Spinal cord (tissue), 10 donors: ENCODE measurements around the gene RTL9. TPM values are rescaled to one million over a fixed set of nuclear protein-coding genes. Genes with fewer than 3 reads are reported as not detected.
A peak's percentile ranks its signal among the peaks of the same experiment; 100 is the strongest.
"Not testable (repeated sequence)": the region's sequence is repeated elsewhere in the genome, so short reads cannot be mapped to it uniquely, and the experiment has no call there.

Experiments used
- DNase-seq, 6 donors: peaks; one replicate each; pipeline versions ENCODE4 v3.0.0 to v3.0.0-alpha.2; 2013 to 2015; ENCODE audit warnings: low spot score in 6 of 6, low read depth in 4 of 6
- H3K27ac ChIP-seq: one replicate; pipeline ENCODE4 v1.5.1; 2013; ENCODE audit warnings: low read depth, low read length, control low read depth
- H3K27me3 ChIP-seq: one replicate; pipeline ENCODE4 v1.6.1; 2013; ENCODE audit warnings: low read length; ENCODE audit not compliant: control insufficient read depth, insufficient read depth
- H3K36me3 ChIP-seq: one replicate; pipeline ENCODE4 v1.6.1; 2013; ENCODE audit warnings: low read length; ENCODE audit not compliant: control insufficient read depth, insufficient read depth
- H3K4me1 ChIP-seq: one replicate; pipeline ENCODE4 v1.6.1; 2013; ENCODE audit warnings: low read length; ENCODE audit not compliant: control insufficient read depth, insufficient read depth
- H3K4me3 ChIP-seq: one replicate; pipeline ENCODE4 v1.5.1; 2013; ENCODE audit warnings: low read depth, low read length, control low read depth
- H3K9me3 ChIP-seq: one replicate; pipeline ENCODE4 v1.6.1; 2013; ENCODE audit warnings: low read length; ENCODE audit not compliant: control insufficient read depth, insufficient read depth
- WGBS: methylation state at CpG from one replicate; pipeline ENCODE4 v1.1.5; 2013; ENCODE audit warnings: missing lambda C conversion rate; ENCODE audit not compliant: insufficient coverage; 5-methylcytosine and 5-hydroxymethylcytosine counted together
- polyA plus RNA-seq, 2 donors: library from polyadenylated mRNA; unstranded; fragments of 120-200 nt; gene quantifications; one replicate each; pipeline ENCODE4 v1.2.1, GENCODE V29; 2013; ENCODE audit not compliant: insufficient read length in 2 of 2
- total RNA-seq, 2 donors: library from RNA; depleted of rRNA in 1 of 2; stranded (reverse); fragments of 120-200 nt in 1 of 2; fragments of >200 nt in 1 of 2; gene quantifications; one replicate each; pipeline versions ENCODE4 v1.2.3 to v1.2.4, GENCODE V29; 2013 to 2014
- donor health status: healthy.

Gene RTL9
- total and polyA plus RNA-seq, 4 donors, result 0.99 to 2.5 (median 1.8) TPM

GRCh38 chrX:110318664-110318968, 40.0 kb upstream of the RTL9 start:
- Histone ChIP-seq H3K4me3 (peak overlapping the region; percentile 80), H3K36me3 (no peaks in the 10 kb centered on the region), H3K4me1 (no peaks in the 10 kb centered on the region), H3K27me3 (peaks cover 17% of the 10 kb centered on the region), H3K27ac (no peak overlapping the region), H3K9me3 (no peaks in the 10 kb centered on the region)
- 29% methylated on average over 1 of the region's 4 CpGs for WGBS
- peak in 1 of 6 donors; percentile 44 for DNase-seq

- Histone ChIP-seq H3K27me3 (peaks cover 16% of the 10 kb centered on the region), H3K4me1 (no peaks in the 10 kb centered on the region), H3K9me3 (no peaks in the 10 kb centered on the region), H3K4me3 (no peak overlapping the region), H3K27ac (no peak overlapping the region), H3K36me3 (no peaks in the 10 kb centered on the region)
- WGBS, result 17% methylated on average over 1 of the region's 3 CpGs
- no peak for DNase-seq
Observed at GRCh38 chrX:110320381-110320987, 38.2 kb upstream of the RTL9 start.

GRCh38 chrX:110321081-110321480, 37.6 kb upstream of the RTL9 start:
- no peaks in the 10 kb centered on the region for H3K4me1 ChIP-seq
- no peak for DNase-seq
- no peaks in the 10 kb centered on the region for H3K9me3 ChIP-seq
- H3K4me3 ChIP-seq, result no peak overlapping the region
- no peak overlapping the region for H3K27ac ChIP-seq
- H3K27me3 ChIP-seq, result peaks cover 16% of the 10 kb centered on the region
- no peaks in the 10 kb centered on the region for H3K36me3 ChIP-seq

GRCh38 chrX:110321670-110322069, 37.0 kb upstream of the RTL9 start:
- Histone ChIP-seq H3K4me3 (no peak overlapping the region), H3K9me3 (no peaks in the 10 kb centered on the region), H3K36me3 (no peaks in the 10 kb centered on the region), H3K27ac (no peak overlapping the region), H3K4me1 (no peaks in the 10 kb centered on the region), H3K27me3 (peaks cover 15% of the 10 kb centered on the region)
- WGBS, result no CpG with 5 or more reads among the region's 3 CpGs
- DNase-seq, result no peak

GRCh38 chrX:110322603-110323002, 36.0 kb upstream of the RTL9 start:
- Histone ChIP-seq H3K27me3 (peaks cover 14% of the 10 kb centered on the region), H3K36me3 (no peaks in the 10 kb centered on the region), H3K4me1 (no peaks in the 10 kb centered on the region), H3K27ac (no peak overlapping the region), H3K4me3 (no peak overlapping the region), H3K9me3 (no peaks in the 10 kb centered on the region)
- 27% methylated on average over 4 of the region's 4 CpGs for WGBS
- no peak for DNase-seq

- WGBS, result 74% methylated on average over 4 of the region's 4 CpGs
- no peaks in the 10 kb centered on the region for H3K36me3 ChIP-seq
- DNase-seq, result no peak
- no peak overlapping the region for H3K27ac ChIP-seq
- H3K4me3 ChIP-seq, result no peak overlapping the region
- H3K27me3 ChIP-seq, result no peaks in the 10 kb centered on the region
- no peaks in the 10 kb centered on the region for H3K4me1 ChIP-seq
- H3K9me3 ChIP-seq, result no peaks in the 10 kb centered on the region
Observed at GRCh38 chrX:110326712-110327111, 31.9 kb upstream of the RTL9 start.

- no peaks in the 10 kb centered on the region for H3K9me3 ChIP-seq
- WGBS, result no CpG with 5 or more reads among the region's 1 CpG
- no peaks in the 10 kb centered on the region for H3K36me3 ChIP-seq
- H3K4me3 ChIP-seq, result no peak overlapping the region
- H3K27me3 ChIP-seq, result no peaks in the 10 kb centered on the region
- H3K4me1 ChIP-seq, result no peaks in the 10 kb centered on the region
- no peak overlapping the region for H3K27ac ChIP-seq
- no peak for DNase-seq
Observed at GRCh38 chrX:110327336-110327735, 31.3 kb upstream of the RTL9 start.

- DNase-seq, H3K4me1 ChIP-seq, H3K36me3 ChIP-seq, H3K9me3 ChIP-seq, H3K27ac ChIP-seq, H3K4me3 ChIP-seq, H3K27me3 ChIP-seq: not testable (repeated sequence)
- WGBS, result no CpG with 5 or more reads among the region's 1 CpG
Observed at GRCh38 chrX:110328613-110329012, 30.0 kb upstream of the RTL9 start.

GRCh38 chrX:110331444-110332030, 27.1 kb upstream of the RTL9 start:
- Histone ChIP-seq H3K4me1 (no peaks in the 10 kb centered on the region), H3K27ac (no peak overlapping the region), H3K4me3 (no peak overlapping the region), H3K36me3 (no peaks in the 10 kb centered on the region), H3K9me3 (no peaks in the 10 kb centered on the region), H3K27me3 (peaks cover 2% of the 10 kb centered on the region)
- 57% methylated on average over 2 of the region's 3 CpGs for WGBS
- no peak for DNase-seq

GRCh38 chrX:110333458-110333857, 25.2 kb upstream of the RTL9 start:
- no CpG with 5 or more reads among the region's 1 CpG for WGBS
- not testable (repeated sequence) for DNase-seq

More at GRCh38 chrX:110333458-110333857, 25.2 kb upstream of the RTL9 start:
- H3K4me1 ChIP-seq, H3K36me3 ChIP-seq, H3K9me3 ChIP-seq, H3K27ac ChIP-seq, H3K27me3 ChIP-seq, H3K4me3 ChIP-seq: not testable (repeated sequence)
